ENCODE data around the gene SPDEF.

- TF ChIP-seq CTCF (IDR thresholded peaks at IDR 0.05) (no peak), POLR2A (IDR thresholded peaks at IDR 0.05) (no peak)
These were observed 29.0 kb upstream of the SPDEF start for GRCh38 chr6:34585108-34585507.

All from body of pancreas (tissue), 4 donors.